Putamen (tissue), 1 donor: ENCODE measurements around the gene CD52.

Source experiments
- DNase-seq: peaks from one replicate; pipeline ENCODE4 v3.0.0-alpha.2; 2016; ENCODE audit warnings: low spot score

Gene CD52

GRCh38 chr1:26335774-26336476 is 18.2 kb downstream of the CD52 start:
- no peak for DNase-seq

- DNase-seq: no peak
Observed at GRCh38 chr1:26336477-26337205, 18.9 kb downstream of the CD52 start.

DNA sequence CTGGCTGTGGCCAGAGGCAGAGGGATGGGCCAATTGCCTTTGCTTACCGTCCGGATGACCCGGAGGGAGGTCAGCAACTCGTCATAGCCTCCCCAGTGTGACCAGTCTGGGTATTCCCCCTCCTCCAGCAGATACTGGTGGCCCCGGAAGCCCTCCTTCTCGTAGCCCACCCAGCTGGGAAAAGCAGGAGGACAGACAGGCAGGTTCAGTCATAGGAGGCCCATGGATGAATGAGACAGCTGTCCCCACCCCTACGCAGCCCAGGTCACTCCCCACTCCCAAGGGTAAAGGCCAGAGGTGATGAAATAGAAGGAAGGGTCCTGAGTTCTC is 19.4 kb downstream of the CD52 start:
- DNase-seq: no peak

DNA sequence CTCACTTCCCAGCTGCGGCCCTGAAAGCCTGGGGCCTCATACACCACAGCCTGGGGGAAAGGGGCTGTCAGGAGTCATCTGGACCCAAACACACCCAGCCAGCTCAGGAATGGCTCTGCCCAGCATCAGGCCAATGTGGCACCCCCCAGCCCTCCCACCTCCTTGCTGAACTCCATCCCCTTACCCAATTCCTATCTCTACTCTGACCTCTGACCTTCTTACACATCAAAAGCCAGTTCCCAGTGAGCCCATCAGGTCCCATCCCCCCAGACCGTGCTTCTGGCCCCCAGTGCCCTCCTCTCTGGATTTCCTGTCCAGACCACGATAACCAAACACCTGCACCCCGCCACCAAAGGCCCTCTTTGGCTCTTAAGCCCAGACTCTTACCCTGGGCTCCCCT is 19.9 kb downstream of the CD52 start:
- DNase-seq: no peak

- DNase-seq: no peak
Observed at GRCh38 chr1:26338670-26339069, 20.9 kb downstream of the CD52 start.

DNA sequence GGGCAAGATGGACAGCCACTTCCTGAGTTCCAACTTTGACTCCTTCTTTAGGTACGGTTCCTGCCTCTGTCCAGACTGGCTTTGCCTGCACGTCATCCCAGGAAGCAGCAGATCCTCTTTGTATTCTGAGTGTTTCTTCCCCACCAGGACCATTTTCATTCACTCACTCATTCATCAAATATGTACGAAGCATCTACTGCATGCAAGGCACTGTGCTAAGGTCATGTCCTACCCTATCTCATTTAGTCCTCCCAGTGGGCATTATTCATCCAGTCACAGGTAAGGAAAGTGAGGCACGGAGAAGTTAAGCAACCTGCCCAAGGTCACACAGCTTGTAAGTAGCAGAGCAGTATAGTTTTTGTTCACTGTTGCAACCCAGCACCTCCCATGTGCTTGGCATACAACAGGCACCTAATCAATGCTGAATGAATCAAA is 22.3 kb downstream of the CD52 start:
- DNase-seq: no peak

DNA sequence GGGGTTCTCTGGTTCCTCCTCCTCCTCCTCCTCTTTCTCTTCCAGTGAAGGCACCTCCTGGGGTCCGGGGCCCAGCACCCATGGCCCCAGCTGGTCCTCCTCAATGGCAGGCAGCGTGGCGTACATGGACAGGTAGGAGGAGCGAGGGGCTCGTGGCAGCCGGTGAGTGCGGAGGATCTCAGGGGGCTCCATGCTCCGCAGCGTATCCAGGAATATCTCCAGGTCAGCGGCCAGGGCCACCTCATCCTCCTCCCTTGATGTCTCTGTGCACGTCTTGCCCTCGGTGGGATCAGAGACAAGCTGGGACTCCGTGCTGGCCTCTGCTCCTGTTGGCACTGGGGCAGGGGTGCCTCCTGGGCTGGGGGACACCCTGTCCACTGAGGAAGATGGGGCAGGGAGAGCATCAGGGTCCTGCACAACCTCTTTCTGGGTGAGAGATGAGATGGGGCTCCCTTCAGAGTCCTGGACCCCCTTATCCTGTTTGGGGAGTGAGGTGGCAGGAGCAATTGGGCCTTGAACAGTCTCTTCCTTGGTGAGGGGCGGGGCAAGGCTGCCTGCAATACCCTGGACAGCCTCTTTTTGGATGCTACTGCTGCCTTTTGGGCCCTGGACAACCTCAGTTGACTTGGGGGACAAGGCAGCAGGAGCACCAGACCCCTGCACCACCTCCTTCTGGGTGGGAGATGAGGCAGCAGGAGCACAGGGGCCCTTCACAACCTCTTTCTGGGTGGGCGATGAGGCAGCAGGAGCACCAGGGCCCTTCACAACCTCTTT is 26.6 kb downstream of the CD52 start:
- DNase-seq: no peak

DNA sequence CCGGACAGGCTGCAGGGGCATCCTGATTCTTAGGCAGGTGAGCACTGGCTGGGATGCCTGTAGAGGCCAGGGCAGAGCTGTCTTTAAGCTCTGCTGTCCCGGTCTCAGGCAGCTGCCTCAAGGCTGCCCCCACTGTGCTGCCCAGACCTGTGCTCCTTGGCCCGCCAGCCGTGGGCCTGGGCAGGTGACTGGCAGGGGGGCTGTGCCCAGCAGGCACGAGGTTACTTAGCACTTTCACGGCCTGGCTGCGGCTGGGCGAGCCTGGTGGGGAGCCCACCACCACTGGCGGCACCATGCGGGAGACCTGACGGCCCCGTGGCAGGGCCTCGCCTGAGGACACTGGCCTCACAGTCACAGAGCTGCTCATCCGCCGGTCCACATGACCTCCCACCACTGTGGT is 28.0 kb downstream of the CD52 start:
- no peak for DNase-seq

- no peak for DNase-seq
Observed at GRCh38 chr1:26346274-26347033, 28.7 kb downstream of the CD52 start.

DNA sequence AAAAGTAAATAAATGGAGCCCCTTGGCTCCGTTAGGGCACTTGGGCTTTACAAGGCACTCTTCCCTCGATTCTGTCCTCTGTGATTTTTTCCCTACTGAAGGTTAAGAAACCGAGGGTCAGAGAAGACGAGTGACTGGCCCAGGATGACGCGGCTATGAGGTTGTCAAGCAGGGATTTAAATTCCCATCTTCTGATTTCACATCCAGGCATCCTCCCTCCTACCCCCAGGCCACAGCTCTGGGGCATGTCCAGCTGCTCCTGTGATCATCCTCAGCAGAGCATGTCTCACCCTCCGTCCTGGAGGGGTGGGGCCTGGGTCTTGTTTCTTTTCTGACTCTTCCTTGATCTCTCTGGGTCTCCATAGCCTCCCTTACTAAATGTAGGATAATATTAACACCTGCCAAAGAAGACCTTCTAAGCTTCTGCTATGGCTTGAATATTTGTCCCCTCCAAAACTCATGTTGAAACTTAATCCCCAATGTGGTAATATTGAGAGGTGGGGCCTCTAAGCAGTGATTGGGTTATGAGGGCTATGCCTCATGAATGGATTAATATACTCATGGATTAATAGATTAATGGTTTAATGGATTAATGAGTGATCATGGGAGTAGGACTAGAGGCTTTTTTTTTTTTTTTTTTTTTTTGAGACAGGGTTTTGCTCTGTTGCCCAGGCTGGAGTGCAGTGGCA is 31.6 kb downstream of the CD52 start:
- DNase-seq: no peak

DNA sequence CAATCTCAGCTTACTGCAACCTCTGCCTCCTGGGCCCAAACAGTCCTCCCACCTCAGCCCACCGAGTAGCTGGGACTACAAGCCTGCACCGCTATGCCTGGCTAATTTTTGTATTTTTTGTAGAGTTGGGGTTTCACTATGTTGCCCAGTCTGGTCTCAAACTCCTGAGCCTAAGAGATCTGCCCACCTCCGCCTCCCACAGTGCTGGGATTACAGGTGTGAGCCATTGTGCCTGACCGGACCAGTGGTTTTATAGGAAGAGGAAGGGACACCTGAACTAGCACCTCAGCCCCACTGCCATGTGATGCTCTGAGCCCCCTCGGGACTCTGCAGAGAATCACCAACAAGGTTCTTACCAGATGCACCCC is 32.1 kb downstream of the CD52 start:
- DNase-seq: no peak

DNA sequence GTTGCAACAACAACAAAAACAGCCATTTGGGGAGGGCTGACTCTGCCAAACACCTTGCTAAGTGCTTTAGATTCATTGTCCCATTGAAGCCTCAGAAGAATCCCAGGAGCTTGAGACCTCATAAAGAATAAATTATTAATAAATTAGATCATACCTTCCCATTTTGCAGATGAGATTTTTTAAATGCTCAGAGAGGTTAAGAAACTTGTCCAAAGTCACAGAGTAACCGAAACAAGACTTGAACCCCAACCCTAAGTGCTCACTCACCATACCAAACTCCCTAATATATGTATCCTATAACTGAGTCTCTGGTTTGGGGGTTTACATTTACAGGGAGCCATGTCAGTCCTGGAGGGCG is 32.6 kb downstream of the CD52 start:
- no peak for DNase-seq

DNA sequence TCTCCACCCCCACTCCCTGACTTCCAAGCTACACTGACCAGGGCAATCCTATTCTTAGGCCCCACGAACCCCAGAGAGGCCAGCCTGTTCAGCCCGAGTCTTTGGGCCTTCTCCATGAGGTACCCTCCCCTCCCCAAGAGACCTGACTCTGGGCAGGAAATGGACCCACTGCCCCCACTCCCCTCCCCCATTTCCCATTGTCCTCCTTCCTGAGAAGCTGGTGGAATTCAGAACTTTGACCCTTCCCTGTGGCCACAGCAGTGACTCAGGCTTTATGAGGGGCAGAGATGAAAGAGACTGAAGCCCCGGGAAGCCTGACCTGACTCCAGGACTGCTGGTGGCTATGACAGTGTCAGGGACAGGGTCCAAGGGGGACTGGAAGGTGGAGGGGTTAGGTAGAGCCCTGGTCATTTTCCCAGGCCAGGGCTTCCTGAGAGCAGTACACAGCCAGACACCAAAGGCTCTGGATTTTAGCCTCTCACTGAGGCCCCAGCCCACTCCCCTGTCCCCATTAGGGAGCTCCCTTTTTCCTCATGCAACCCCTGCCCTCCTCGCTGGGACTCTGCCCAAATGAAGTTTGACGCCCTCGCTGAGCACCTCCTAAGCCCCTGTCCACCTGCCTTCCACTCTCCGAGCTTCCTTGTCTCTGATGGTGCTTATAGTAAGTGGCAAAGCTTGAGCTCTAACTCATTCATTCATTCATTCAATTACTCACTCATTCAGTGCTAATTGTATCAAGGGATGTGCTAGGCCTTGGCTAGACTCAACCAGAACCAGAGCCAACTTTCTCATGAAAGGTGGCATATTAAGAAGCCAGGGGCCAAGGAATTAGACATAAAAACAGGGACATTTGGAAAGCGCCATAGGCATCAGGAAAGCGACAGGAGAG is 33.2 kb downstream of the CD52 start:
- no peak for DNase-seq

DNA sequence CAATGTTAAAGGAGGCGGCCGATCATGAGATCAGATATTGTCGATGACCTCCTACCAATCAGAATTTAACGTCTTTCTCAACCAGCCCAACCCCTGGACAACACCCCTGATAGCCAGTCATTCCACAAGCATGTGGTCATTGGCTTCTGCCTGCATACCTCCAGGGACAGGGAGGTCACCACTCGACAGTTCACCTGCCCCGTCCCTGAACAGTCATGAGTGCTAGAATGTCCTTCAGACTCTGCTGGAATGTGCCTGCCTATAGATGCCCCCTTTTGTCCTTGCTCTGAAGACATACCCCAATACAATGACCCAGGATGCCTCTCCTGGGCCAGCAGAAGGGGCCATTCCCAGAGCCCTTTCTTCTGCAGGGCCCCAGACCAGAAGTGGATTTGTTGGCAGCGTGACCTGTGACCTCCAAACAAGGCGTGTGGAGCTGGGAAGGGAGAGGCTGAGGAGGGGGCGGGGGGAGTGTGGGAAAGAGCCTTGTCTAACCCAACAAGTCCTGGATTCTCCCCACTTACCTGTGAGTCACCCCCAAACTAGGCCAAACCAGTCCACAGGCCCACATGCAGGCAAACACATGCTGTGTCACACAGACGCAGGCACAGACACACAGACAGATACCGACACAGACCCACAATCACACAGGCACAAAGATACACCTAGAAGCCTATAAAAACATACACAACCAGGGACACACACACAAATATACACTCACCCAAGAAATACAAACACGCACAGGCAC is 34.0 kb downstream of the CD52 start:
- DNase-seq: no peak

DNA sequence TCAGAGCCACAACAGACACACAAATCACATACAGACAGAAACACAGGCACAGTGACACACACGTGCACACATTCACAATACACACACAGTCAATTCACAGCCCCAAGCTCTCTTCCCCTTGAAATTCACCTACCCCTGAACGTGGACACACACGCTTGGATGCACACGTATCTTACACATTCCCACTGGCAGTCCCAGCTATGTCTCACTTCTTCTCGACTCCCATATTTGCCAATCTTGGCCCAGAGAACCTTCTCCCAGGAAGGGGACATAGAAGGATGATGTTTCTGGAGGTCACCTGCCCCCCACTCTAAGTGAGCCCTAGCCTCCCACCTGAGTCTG is 34.6 kb downstream of the CD52 start:
- DNase-seq: no peak

- no peak for DNase-seq
Observed at GRCh38 chr1:26353210-26353859, 35.6 kb downstream of the CD52 start.

DNA sequence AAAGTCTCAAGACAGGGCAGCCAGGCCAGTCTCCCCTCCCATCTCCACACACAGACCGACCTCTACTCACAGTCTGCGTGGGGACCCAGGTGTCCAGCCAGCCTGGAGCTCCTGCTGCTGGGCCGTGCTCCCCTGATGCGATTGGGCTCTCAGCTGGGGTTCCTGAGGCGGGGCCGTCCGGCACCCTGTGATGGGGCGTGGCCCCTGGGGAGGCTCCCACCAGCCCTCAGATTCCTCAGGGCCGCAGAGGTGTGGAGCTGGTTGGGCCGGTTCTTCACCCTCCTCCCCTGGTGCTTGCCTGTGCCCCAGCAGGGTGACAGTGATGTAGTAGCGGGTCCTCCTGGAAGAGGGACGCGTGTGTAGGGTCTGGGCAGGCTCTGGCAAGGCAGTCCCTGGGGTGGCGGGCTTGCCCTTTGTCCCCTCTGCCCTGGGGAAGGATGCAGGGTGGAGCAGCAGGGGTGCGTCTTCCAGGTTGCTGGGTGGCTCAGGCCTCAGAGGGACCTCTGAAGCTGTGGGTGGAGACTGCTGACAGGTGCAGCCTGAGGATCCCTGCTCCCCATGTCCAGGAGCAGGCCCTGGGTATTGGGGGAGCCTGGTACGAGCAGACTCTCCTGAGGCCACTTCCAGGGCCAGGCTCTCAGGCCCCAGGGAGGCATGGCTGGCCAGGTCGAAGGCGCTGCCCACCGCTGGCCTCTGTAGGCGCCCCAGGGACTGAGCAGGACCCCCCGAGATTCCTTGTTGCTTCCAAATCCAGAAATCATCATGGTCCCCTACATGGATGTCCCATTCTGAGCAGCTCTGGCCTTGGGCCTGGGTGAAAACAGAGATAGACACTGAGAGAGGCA is 36.4 kb downstream of the CD52 start, which contains the start of gene CRYBG2:
Gene CRYBG2 (minus strand): TSS at position 155 of the 845 bp plus-strand sequence. CDS start 7,473 bp downstream, outside the sequence.
- DNase-seq: no peak

DNA sequence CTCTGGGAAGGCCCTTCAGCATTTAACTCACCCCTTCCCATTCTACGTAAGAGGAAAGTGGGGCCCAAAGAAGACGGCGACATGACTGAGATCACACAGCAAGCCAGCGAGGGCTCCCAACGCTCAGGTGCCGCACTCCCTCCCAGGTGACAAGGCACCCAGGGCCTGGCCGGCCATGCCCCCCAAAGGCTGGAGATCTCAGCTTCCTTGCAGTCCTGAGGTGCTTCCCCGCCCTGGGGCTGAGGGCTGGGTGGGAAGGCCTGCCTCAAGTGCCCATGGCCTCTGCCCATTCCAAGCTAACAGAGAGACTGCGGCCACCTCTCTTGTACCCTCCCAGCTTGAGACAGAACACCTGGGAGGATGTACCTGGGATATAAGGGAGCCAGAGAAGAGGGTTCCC is 37.2 kb downstream of the CD52 start:
- DNase-seq: no peak

- DNase-seq: no peak
Observed at GRCh38 chr1:26356106-26356505, 38.3 kb downstream of the CD52 start.
